Sigmoid colon (tissue), 4 donors: ENCODE data around the gene FKBP11.

Source experiments
- CTCF ChIP-seq, 4 experiments: fragments of 450-650 bp in 3 of 4; fragments of 200-600 bp in 1 of 4; IDR thresholded peaks; one replicate each; pipeline ENCODE4 v1.5.1; 2016 to 2019; ENCODE audit warnings: antibody characterized with exemption in 4 of 4, mild to moderate bottlenecking in 3 of 4, moderate library complexity in 2 of 4
- POLR2AphosphoS5 ChIP-seq, 4 donors: sonication (generic); formaldehyde crosslinking; IDR thresholded peaks; one replicate each; pipeline ENCODE4 v1.6.1; 2017; ENCODE audit warnings: antibody characterized with exemption in 4 of 4

- no peak for TF ChIP-seq CTCF (IDR thresholded peaks at IDR 0.05)
- no peak for TF ChIP-seq POLR2AphosphoS5 (IDR thresholded peaks at IDR 0.05)
Measured at GRCh38 chr12:48880647-48881046, 44.6 kb downstream of the FKBP11 start.
